DND-41 (cell line): ENCODE results near the gene ATP2C1.
"Not testable (repeated sequence)": the region's sequence is repeated elsewhere in the genome, so short reads cannot be mapped to it uniquely, and the experiment has no call there.

Experiments used
- ATAC-seq: fragments of 200-7000 bp; cut with Tn5 transposase; 3 replicates; pipeline ENCODE4 v1.9.1; 2021; ENCODE audit warnings: low read depth; ENCODE audit not compliant: insufficient read depth
- DNase-seq: peaks from one replicate; pipeline ENCODE4 v3.0.0-alpha.2; 2020
- H2AFZ ChIP-seq: 2 replicates; pipeline ENCODE4 v1.6.0; 2012; ENCODE audit warnings: low read depth, low read length
- H3K27ac ChIP-seq: 2 replicates; pipeline ENCODE4 v1.5.1; 2012; ENCODE audit warnings: low read length, inconsistent platforms
- H3K27me3 ChIP-seq: fragments of 200-600 bp; sonication (generic); 2 replicates; pipeline ENCODE4 v1.6.0; 2012; ENCODE audit warnings: low read length, mild to moderate bottlenecking, inconsistent platforms; ENCODE audit not compliant: insufficient read depth, poor library complexity
- H3K36me3 ChIP-seq: 2 replicates; pipeline ENCODE4 v1.5.1; 2012; ENCODE audit warnings: low read length, inconsistent platforms; ENCODE audit not compliant: insufficient read depth
- H3K4me1 ChIP-seq: 2 replicates; pipeline ENCODE4 v1.5.1; 2012; ENCODE audit warnings: mild to moderate bottlenecking, low read length; ENCODE audit not compliant: insufficient read depth
- H3K4me2 ChIP-seq: 2 replicates; pipeline ENCODE4 v1.6.0; 2012; ENCODE audit warnings: mild to moderate bottlenecking, moderate library complexity, low read length, inconsistent platforms; ENCODE audit not compliant: insufficient read depth
- H3K4me3 ChIP-seq, 2 experiments: fragments of 200-600 bp in 1 of 2; shearing (Covaris generic) in 1 of 2; 2 replicates each; pipeline ENCODE4 v1.5.1; 2012 to 2016; ENCODE audit warnings: inconsistent platforms in 2 of 2, low read length in 2 of 2, mild to moderate bottlenecking in 2 of 2, low read depth in 1 of 2, moderate library complexity in 1 of 2
- H3K79me2 ChIP-seq: 2 replicates; pipeline ENCODE4 v1.6.0; 2012; ENCODE audit warnings: low read length, inconsistent platforms; ENCODE audit not compliant: insufficient read depth
- H3K9ac ChIP-seq: 2 replicates; pipeline ENCODE4 v1.6.0; 2012; ENCODE audit warnings: low read depth, mild to moderate bottlenecking, inconsistent platforms, low read length, moderate library complexity
- H3K9me3 ChIP-seq: 2 replicates; pipeline ENCODE4 v1.5.1; 2012; ENCODE audit warnings: low read length, moderate library complexity, mild to moderate bottlenecking, inconsistent platforms; ENCODE audit not compliant: insufficient read depth, severe bottlenecking
- H4K20me1 ChIP-seq: 2 replicates; pipeline ENCODE4 v1.6.0; 2012; ENCODE audit warnings: low read length; ENCODE audit not compliant: insufficient read depth
- CTCF ChIP-seq: IDR thresholded peaks from 2 replicates; pipeline ENCODE4 v1.5.1; 2012; ENCODE audit warnings: borderline replicate concordance, low read length, moderate library complexity, mild to moderate bottlenecking; ENCODE audit not compliant: poor library complexity, severe bottlenecking; ENCODE audit errors: extremely low read depth
- EZH2 ChIP-seq: IDR thresholded peaks from 3 replicates; pipeline ENCODE4 v1.6.1; 2012; ENCODE audit warnings: borderline replicate concordance, low read depth, mild to moderate bottlenecking, moderate library complexity, low read length, inconsistent platforms; ENCODE audit not compliant: severe bottlenecking

The ATP2C1 gene

GRCh38 chr3:130857336-130858026 lies 36.4 kb upstream of the ATP2C1 start:
- no peaks in the 10 kb centered on the region for H3K4me1 ChIP-seq
- TF ChIP-seq CTCF, result no peak
- no peak for TF ChIP-seq EZH2
- H3K9ac ChIP-seq, result no peak overlapping the region
- H3K27ac ChIP-seq, result no peak overlapping the region
- H3K79me2 ChIP-seq, result no peaks in the 10 kb centered on the region
- H2AFZ ChIP-seq, result no peak overlapping the region
- H3K9me3 ChIP-seq, result no peaks in the 10 kb centered on the region
- peaks cover 12% of the 10 kb centered on the region for H3K27me3 ChIP-seq
- no peaks in the 10 kb centered on the region for H3K36me3 ChIP-seq
- no peak for ATAC-seq
- DNase-seq, result no peak
- no peak overlapping the region for H3K4me3 ChIP-seq
- H3K4me2 ChIP-seq, result no peak overlapping the region
- no peaks in the 10 kb centered on the region for H4K20me1 ChIP-seq

- not testable (repeated sequence) for H3K27me3 ChIP-seq, H2AFZ ChIP-seq, H3K4me1 ChIP-seq, H3K9me3 ChIP-seq, H3K9ac ChIP-seq, H3K79me2 ChIP-seq, H3K27ac ChIP-seq, DNase-seq, ATAC-seq, H4K20me1 ChIP-seq, H3K4me3 ChIP-seq, H3K4me2 ChIP-seq, H3K36me3 ChIP-seq
Observed at GRCh38 chr3:130862130-130862529, 31.8 kb upstream of the ATP2C1 start.

- ATAC-seq (no peak), DNase-seq (no peak)
- TF ChIP-seq EZH2 (no peak), CTCF (no peak)
- H3K79me2 ChIP-seq, result no peaks in the 10 kb centered on the region
- no peak overlapping the region for H3K4me2 ChIP-seq
- no peak overlapping the region for H3K9ac ChIP-seq
- no peaks in the 10 kb centered on the region for H4K20me1 ChIP-seq
- no peaks in the 10 kb centered on the region for H3K27me3 ChIP-seq
- H3K9me3 ChIP-seq, result no peaks in the 10 kb centered on the region
- H2AFZ ChIP-seq, result no peak overlapping the region
- H3K4me1 ChIP-seq, result no peaks in the 10 kb centered on the region
- H3K27ac ChIP-seq, result no peak overlapping the region
- H3K36me3 ChIP-seq, result no peaks in the 10 kb centered on the region
- no peak overlapping the region for H3K4me3 ChIP-seq
Observed at GRCh38 chr3:130865489-130865888, 28.4 kb upstream of the ATP2C1 start.

GRCh38 chr3:130866327-130866726 lies 27.6 kb upstream of the ATP2C1 start:
- DNase-seq (no peak), ATAC-seq (no peak)
- TF ChIP-seq CTCF (no peak), EZH2 (no peak)
- Histone ChIP-seq H2AFZ (no peak overlapping the region), H3K9ac (no peak overlapping the region), H3K27ac (no peak overlapping the region), H4K20me1 (no peaks in the 10 kb centered on the region), H3K4me1 (no peaks in the 10 kb centered on the region), H3K9me3 (no peaks in the 10 kb centered on the region), H3K4me2 (no peak overlapping the region), H3K27me3 (no peaks in the 10 kb centered on the region), H3K4me3 (no peak overlapping the region), H3K79me2 (no peaks in the 10 kb centered on the region), H3K36me3 (no peaks in the 10 kb centered on the region)
